SHP77 treated with DMSO at 0.1 percent for 48 hours (cell line): Measurements from ENCODE around the gene SLIT3.

Experiments used
- DNase-seq: peaks from one replicate; lab custom pipeline; 2025; lab: John Stamatoyannopoulos, UW

SLIT3 gene

GRCh38 chr5:168992687-168993086, 308.3 kb downstream of the SLIT3 start:
- no peak for DNase-seq

DNA sequence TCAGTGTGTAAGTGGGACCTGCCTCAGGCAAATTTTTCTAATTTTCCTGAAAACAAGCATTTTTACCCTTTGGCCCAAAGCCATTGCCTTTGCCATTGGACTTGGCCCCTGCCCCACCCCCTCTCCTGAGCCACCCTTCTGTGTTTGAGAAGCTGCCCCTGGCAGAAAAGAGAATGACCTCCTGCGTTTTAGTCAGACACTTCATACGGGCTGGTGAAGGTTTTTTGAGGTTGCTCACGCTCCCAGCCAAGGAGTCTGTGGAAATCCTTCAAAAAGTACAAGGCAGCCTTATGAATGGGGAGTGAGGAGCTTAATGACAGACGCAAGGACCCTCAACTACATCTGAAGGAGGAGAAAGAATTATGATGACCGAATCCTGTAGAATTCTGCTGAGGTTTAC, 308.9 kb downstream of the SLIT3 start:
- no peak for DNase-seq

DNA sequence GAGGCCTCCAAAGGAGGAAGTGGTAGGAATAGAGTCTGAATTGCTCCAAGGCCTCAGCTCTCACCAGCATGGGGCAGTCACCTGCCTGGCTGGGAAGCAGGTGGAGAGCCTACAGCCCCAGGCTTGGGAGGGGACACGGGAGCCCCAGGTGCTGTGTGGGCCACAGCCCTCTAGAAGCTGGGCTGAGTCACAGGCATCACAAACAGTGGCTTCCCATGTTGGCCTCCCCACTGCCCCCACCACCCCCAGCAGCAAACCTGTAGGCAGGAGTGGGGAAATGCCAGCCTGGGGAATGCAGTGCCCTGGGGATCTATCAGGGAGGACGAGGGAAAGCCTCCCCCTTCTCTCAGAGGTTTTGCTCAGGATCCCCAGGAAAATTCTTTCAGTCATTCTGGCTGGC, 309.6 kb downstream of the SLIT3 start:
- no peak for DNase-seq

GRCh38 chr5:168990679-168991078, 310.3 kb downstream of the SLIT3 start:
- no peak for DNase-seq

DNA sequence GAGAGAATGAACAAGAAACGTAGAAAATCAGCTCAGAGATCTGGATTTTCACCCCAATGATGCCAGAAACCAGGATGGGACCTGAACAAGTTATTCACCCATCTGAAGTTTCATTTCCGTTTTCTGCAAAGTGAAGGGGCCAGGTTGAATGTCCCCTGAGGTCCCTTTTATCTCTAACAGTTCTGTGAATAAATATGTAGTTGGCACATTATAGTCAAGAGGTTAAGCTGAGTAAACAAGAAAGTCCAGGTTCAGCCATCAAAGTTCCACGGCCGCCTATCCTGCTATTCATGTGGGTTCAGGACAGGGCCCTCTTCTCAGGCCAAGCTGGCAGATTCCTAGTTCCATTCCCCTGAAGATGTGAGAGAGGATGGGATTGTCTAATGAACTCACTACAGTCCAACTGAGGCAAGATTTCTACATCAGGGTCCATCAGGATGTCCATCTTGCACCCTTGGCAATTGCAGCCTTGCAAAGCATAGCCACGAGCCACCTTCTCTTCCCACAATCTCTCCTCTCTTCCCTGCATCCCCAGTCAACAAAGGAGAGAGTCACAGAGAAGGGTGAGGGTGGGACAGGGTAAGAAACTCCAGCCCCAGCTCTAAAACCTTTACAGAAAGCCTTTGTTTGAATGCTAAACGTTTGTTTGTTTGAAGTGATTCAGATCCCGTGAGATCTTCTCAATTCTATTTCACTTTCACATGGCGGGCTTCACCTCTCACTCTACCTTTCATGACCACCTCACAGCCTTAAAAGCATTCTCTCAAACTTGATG, 311.0 kb downstream of the SLIT3 start:
- DNase-seq = no peak

DNA sequence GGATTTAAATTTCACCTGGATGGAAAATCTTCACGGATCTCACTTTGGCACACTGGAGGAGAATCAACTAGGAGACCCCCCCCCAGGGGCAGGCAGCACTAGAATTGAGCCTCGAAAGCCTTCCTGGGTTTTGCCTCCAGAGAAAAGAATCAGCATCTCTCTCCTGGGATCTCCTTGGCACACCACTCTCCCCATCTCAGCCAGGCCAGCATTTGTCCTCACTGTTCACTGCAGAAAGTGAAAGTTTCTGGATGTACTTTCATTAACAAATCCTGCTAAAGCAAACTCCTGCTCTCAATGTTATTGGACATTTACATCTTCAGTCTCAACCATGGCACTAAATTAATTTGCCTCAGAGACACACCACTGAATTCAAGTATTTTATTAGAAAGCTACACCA, 312.2 kb downstream of the SLIT3 start:
- no peak for DNase-seq

DNA sequence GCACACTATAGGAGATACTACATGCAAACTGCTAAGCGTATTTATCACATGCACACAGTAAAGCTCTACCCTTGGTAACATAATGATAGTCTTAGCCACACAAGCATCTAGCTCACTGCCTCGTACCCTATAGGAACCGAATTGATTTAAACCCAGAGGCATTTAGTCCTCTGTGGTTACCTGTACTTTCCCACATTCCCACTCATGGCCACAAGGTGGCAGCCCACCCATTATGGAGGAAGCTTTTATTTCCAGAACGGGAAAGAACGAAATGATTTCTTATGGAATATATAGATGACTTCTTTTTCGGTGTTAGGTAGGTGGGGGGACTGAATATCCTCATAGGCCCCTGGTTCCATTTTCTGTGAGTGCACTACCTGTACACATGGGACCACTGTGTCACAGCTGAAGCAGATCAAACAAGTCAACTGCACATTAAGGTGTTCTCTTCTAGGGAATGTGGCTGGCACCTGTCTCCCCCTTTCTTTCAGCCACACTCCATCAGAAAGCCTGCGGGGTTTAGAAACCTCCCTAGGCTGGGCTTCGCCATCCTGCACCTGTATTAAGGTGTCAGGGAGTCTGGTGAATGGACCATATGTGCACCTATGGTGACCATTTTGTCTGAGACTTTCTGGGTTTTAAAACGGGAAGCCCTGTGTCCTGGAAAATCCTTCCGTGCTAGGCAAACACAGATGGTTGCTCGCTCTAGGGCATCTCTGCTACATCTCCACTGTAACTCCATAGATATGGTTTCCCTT, 313.2 kb downstream of the SLIT3 start:
- peak; percentile 33 for DNase-seq

GRCh38 chr5:168985454-168985853, 315.5 kb downstream of the SLIT3 start:
- no peak for DNase-seq

- DNase-seq = no peak
These were observed 316.7 kb downstream of the SLIT3 start for GRCh38 chr5:168984135-168984675.

GRCh38 chr5:168979135-168979534, 321.8 kb downstream of the SLIT3 start:
- no peak for DNase-seq

DNA sequence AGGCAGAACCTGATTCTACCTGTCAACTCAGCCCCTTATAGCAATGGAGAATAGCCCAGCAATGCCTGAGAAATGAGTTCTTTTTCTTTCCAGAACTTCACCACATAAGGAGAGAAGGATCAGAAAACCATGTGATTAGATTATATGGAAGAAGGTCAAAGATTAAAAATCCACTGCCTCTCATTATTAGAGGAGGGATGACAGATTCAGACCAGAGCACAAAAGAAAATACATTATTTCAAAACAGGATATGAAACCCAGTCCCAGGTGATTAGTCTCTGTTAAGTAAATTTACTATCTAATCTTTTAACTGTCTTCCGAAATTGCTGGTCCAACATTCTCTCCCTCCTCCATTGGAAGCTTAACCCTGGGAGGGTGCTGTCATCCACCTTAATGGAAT, 322.4 kb downstream of the SLIT3 start:
- no peak for DNase-seq

GRCh38 chr5:168978015-168978414, 322.9 kb downstream of the SLIT3 start:
- no peak for DNase-seq

- no peak for DNase-seq
These were observed 324.5 kb downstream of the SLIT3 start for GRCh38 chr5:168976311-168976970.

DNA sequence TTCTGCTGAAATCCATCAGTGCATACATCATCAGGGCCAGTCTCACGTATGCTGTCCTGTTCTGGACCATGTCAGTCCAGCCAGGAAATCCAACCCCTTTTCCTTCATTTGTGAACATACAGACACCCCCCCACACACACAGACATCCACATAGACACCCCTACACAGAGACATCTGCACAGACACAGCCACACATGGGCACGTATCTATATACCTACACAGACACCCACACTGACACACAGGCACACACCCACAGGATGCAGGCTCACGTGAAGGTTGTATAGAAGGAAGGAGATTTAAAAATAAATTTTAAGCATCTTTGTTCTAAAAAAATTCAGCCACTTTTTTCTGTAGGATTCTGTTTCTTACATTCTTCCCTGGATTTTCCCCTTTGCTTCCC, 325.6 kb downstream of the SLIT3 start:
- no peak for DNase-seq

- no peak for DNase-seq
These were observed 326.9 kb downstream of the SLIT3 start for GRCh38 chr5:168974082-168974481.

DNA sequence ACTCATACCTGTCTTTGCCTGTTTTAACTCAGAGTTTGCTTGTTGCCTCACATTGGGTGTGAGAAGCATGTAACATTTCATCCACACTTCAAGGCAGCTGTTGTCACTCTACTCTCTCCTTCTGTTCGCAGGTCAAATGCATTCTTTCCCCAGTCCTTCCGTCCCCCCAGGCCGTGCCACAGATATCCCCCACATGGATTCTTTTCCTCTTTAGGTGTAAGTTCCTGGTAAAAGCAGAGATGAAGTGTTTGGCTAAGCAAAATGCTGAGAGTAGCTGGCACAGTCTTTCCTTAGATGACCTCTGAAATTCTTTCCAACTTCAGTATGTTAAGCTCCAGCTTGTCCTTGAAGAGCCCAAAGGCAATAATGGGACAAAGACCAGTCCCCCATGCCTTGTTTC, 328.2 kb downstream of the SLIT3 start:
- no peak for DNase-seq

DNA sequence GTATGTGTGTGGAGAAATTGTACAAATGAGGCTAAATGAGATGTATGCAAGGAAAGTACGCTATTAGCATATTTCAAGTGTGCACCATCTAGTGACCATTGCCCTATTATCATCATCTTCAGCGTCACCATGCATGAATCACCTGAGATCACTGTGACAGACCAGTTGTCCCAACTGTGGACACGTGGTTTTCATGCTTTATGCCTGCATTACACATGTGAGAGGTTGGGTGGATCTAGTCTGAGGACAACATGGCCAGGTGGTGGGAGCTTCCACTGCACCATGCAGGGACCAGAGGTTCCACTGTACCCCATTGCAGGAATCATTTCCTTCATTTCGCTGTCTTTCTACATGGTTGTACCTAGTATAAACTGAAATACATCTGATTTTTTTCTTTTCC, 329.8 kb downstream of the SLIT3 start:
- DNase-seq = no peak

DNA sequence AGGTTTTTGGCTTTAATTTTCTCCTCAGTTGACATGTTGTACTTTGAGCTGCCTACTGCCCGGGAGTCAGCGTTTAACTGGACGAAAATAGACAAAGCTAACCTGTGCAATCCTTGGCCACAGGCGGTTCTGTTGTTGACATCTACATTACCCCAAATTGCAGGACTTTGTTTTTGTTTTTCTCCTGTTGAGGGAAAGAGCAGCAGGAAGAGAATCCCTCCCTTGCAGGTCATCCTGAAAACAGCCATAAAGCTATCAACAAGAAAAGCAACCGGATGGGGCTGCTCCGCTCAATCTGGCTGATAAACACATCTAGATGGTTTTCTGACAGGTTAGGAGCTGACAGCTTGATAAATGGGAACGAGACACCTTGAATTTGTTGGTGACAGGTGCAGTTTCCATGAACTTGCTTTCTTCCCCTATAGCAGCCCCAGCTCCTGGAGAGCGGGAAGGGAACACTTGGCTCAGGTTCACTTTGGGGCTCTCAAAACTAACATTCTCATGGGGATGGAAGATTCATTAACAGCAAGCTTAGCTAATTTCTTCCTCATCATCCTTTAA, 331.5 kb downstream of the SLIT3 start:
- DNase-seq = no peak

DNA sequence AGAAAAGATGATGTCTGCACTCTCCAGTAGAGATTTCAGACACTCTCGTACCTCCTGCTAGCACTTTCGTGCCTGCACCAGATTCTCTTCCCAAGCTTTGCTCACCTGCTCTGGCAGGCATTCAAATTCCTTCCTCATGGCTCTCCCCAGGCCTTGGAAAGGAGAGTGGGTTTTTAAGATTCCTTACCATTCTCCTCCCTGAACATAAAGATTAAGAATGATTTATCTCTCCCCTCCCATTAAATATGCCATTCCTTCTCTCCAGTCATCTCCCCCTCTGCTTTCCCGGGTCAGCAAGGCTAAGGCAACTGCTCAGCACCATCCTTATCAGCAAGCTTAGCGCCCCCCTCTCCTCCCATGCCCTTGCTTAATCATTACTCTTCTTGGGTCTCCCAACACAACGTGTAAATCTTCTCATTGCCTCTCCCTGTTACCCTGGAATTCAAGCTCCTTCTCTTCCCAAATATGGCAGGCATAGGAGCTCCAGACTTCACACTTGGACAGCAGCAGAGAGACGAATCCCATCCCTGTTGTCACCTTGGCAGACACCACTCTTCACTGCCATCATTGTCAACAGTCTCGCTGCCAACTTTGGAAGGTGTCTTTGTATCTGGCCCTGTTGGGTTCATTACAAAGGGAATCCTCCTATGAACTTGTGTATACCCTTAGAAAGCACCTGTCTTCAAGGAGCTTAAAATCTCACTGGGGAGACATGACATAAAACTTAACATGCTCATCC, 332.9 kb downstream of the SLIT3 start:
- no peak for DNase-seq

DNA sequence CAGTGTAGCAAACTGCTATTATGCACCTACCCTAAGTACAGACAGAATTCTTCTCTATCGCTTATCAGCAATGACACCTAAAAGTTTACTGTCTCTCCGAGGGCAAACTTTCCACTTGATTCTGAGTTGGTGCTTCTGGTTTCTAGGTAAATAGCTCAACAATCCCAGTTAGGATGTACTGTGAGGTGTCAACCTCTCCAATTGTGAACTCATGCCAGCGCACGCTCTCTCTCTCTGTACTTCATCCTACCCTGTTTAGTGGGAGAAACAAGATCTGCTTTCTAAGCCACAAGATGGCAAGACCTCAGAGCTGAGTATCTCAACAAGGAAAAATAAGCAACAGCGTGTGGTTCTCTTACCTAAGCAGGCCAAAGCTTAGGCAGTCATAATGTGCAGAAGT, 335.3 kb downstream of the SLIT3 start:
- DNase-seq = no peak

DNA sequence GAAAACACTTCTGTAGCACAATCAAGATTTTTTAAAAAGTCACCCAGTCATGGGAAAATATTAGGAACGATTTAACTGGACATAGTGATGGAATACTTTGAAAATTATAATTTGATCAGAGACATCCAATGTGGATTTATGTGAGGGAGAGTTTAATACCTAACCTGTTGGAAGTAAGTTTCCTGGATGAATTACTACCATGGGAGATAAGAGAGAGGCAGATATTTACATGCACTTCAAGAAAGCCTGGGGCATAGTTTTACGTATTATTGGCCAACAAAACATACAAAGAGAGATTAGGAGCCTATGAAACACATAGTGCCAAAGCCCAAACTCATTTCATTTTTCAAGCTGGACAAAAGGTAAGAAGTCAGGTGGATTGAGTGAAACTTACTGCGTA, 336.8 kb downstream of the SLIT3 start:
- no peak for DNase-seq

GRCh38 chr5:168962306-168962705, 338.6 kb downstream of the SLIT3 start:
- DNase-seq = no peak
